ENCODE data around the gene NUPR2.
A peak's percentile ranks its signal among the peaks of the same experiment; 100 is the strongest.
"Not testable (repeated sequence)": the region's sequence is repeated elsewhere in the genome, so short reads cannot be mapped to it uniquely, and the experiment has no call there.

NUPR2 gene

GRCh38 chr7:56104138-56104537, 12.1 kb downstream of the NUPR2 start:
- Mint-ChIP-seq H3K4me1 (peaks cover 27% of the 10 kb centered on the region), H3K4me3 (peak overlapping the region; percentile 14), H3K36me3 (ENCODE audit: insufficient read depth) (peaks cover 56% of the 10 kb centered on the region)
- H3K27ac Mint-ChIP-seq (ENCODE audit: low read depth); H3K9me3 Mint-ChIP-seq; H3K27me3 Mint-ChIP-seq; DNase-seq (ENCODE audit: low spot score in 2 of 2); ATAC-seq (replicated peaks; ENCODE audit: extremely low read depth, poor library complexity, severe bottlenecking): not testable (repeated sequence)

- H3K36me3 Mint-ChIP-seq (ENCODE audit: insufficient read depth), result peaks cover 50% of the 10 kb centered on the region
- peaks cover 5% of the 10 kb centered on the region for H3K4me1 Mint-ChIP-seq
- no peaks in the 10 kb centered on the region for H3K9me3 Mint-ChIP-seq
- H3K27ac Mint-ChIP-seq (ENCODE audit: low read depth), result no peak overlapping the region
- H3K4me3 Mint-ChIP-seq, result no peak overlapping the region
- no peak for DNase-seq (ENCODE audit: low spot score in 2 of 2)
- H3K27me3 Mint-ChIP-seq, result no peaks in the 10 kb centered on the region
- no peak for ATAC-seq (replicated peaks; ENCODE audit: extremely low read depth, poor library complexity, severe bottlenecking)
These were observed 16.6 kb downstream of the NUPR2 start for GRCh38 chr7:56099653-56100052.

GRCh38 chr7:56098187-56099008, 17.8 kb downstream of the NUPR2 start:
- peaks cover 45% of the 10 kb centered on the region for H3K36me3 Mint-ChIP-seq (ENCODE audit: insufficient read depth)
- H3K4me3 Mint-ChIP-seq; H3K27ac Mint-ChIP-seq (ENCODE audit: low read depth); ATAC-seq (replicated peaks; ENCODE audit: extremely low read depth, poor library complexity, severe bottlenecking); H3K4me1 Mint-ChIP-seq; H3K27me3 Mint-ChIP-seq; DNase-seq (ENCODE audit: low spot score in 2 of 2); H3K9me3 Mint-ChIP-seq: not testable (repeated sequence)

GRCh38 chr7:56097700-56098099, 18.5 kb downstream of the NUPR2 start:
- H3K36me3 Mint-ChIP-seq (ENCODE audit: insufficient read depth), result peaks cover 42% of the 10 kb centered on the region
- H3K27ac Mint-ChIP-seq (ENCODE audit: low read depth), result no peak overlapping the region
- DNase-seq (ENCODE audit: low spot score in 2 of 2) (no peak), ATAC-seq (replicated peaks; ENCODE audit: extremely low read depth, poor library complexity, severe bottlenecking) (no peak)
- H3K4me3 Mint-ChIP-seq, result no peak overlapping the region
- no peaks in the 10 kb centered on the region for H3K27me3 Mint-ChIP-seq
- no peaks in the 10 kb centered on the region for H3K9me3 Mint-ChIP-seq
- no peaks in the 10 kb centered on the region for H3K4me1 Mint-ChIP-seq

- DNase-seq (ENCODE audit: low spot score in 2 of 2), result no peak
- H3K27ac Mint-ChIP-seq (ENCODE audit: low read depth), result no peak within 1 kb of the TSS
These were observed 23.3 kb downstream of the NUPR2 start, which contains the start of gene PHKG1 for GRCh38 chr7:56092789-56093531. Gene PHKG1, minus strand, starts transcription at chr7:56092952. Its CDS starts 4,011 bp downstream, at chr7:56088941.

GRCh38 chr7:56092388-56092787, 23.8 kb downstream of the NUPR2 start:
- H3K36me3 Mint-ChIP-seq (ENCODE audit: insufficient read depth), result peaks cover 16% of the 10 kb centered on the region
- H3K9me3 Mint-ChIP-seq; H3K4me3 Mint-ChIP-seq; H3K4me1 Mint-ChIP-seq; DNase-seq (ENCODE audit: low spot score in 2 of 2); H3K27ac Mint-ChIP-seq (ENCODE audit: low read depth); ATAC-seq (replicated peaks; ENCODE audit: extremely low read depth, poor library complexity, severe bottlenecking); H3K27me3 Mint-ChIP-seq: not testable (repeated sequence)

More at GRCh38 chr7:56092789-56093531, 23.3 kb downstream of the NUPR2 start, which contains the start of gene PHKG1:
- H3K4me1 Mint-ChIP-seq, result no peaks in the 10 kb centered on the region
- no peak within 1 kb of the TSS for H3K4me3 Mint-ChIP-seq
- H3K36me3 Mint-ChIP-seq (ENCODE audit: insufficient read depth), result peaks cover 18% of the 10 kb centered on the region
- no peaks in the 10 kb centered on the region for H3K9me3 Mint-ChIP-seq
- ATAC-seq (replicated peaks; ENCODE audit: extremely low read depth, poor library complexity, severe bottlenecking), result no peak
- H3K27me3 Mint-ChIP-seq, result no peaks in the 10 kb centered on the region

GRCh38 chr7:56091591-56091990, 24.6 kb downstream of the NUPR2 start:
- DNase-seq (ENCODE audit: low spot score in 2 of 2) (no peak), ATAC-seq (replicated peaks; ENCODE audit: extremely low read depth, poor library complexity, severe bottlenecking) (no peak)
- H3K4me1 Mint-ChIP-seq, result no peaks in the 10 kb centered on the region
- H3K4me3 Mint-ChIP-seq, result no peak overlapping the region
- H3K27ac Mint-ChIP-seq (ENCODE audit: low read depth), result no peak overlapping the region
- H3K27me3 Mint-ChIP-seq, result no peaks in the 10 kb centered on the region
- no peaks in the 10 kb centered on the region for H3K9me3 Mint-ChIP-seq
- peaks cover 14% of the 10 kb centered on the region for H3K36me3 Mint-ChIP-seq (ENCODE audit: insufficient read depth)

- DNase-seq (ENCODE audit: low spot score in 2 of 2), result no peak
- Mint-ChIP-seq H3K4me1 (no peaks in the 10 kb centered on the region), H3K36me3 (ENCODE audit: insufficient read depth) (peaks cover 10% of the 10 kb centered on the region), H3K9me3 (no peaks in the 10 kb centered on the region), H3K27ac (ENCODE audit: low read depth) (no peak overlapping the region), H3K27me3 (no peaks in the 10 kb centered on the region), H3K4me3 (no peak overlapping the region)
- ATAC-seq (replicated peaks; ENCODE audit: extremely low read depth, poor library complexity, severe bottlenecking), result no peak
These were observed 28.8 kb downstream of the NUPR2 start for GRCh38 chr7:56087445-56087844.

GRCh38 chr7:56086761-56087160, 29.5 kb downstream of the NUPR2 start:
- no peaks in the 10 kb centered on the region for H3K27me3 Mint-ChIP-seq
- H3K4me3 Mint-ChIP-seq, result no peak overlapping the region
- H3K36me3 Mint-ChIP-seq (ENCODE audit: insufficient read depth), result peaks cover 10% of the 10 kb centered on the region
- no peaks in the 10 kb centered on the region for H3K9me3 Mint-ChIP-seq
- H3K4me1 Mint-ChIP-seq, result no peaks in the 10 kb centered on the region
- DNase-seq (ENCODE audit: low spot score in 2 of 2), result no peak
- no peak for ATAC-seq (replicated peaks; ENCODE audit: extremely low read depth, poor library complexity, severe bottlenecking)
- no peak overlapping the region for H3K27ac Mint-ChIP-seq (ENCODE audit: low read depth)

- Mint-ChIP-seq H3K4me3 (no peak overlapping the region), H3K36me3 (ENCODE audit: insufficient read depth) (peaks cover 7% of the 10 kb centered on the region), H3K9me3 (no peaks in the 10 kb centered on the region), H3K27me3 (no peaks in the 10 kb centered on the region), H3K4me1 (no peaks in the 10 kb centered on the region), H3K27ac (ENCODE audit: low read depth) (no peak overlapping the region)
- DNase-seq (ENCODE audit: low spot score in 2 of 2) (no peak), ATAC-seq (replicated peaks; ENCODE audit: extremely low read depth, poor library complexity, severe bottlenecking) (no peak)
These were observed 32.9 kb downstream of the NUPR2 start for GRCh38 chr7:56083150-56083785.

GRCh38 chr7:56081626-56082340, 34.4 kb downstream of the NUPR2 start:
- no peak for DNase-seq (ENCODE audit: low spot score in 2 of 2)
- Mint-ChIP-seq H3K27me3 (no peaks in the 10 kb centered on the region), H3K4me1 (no peaks in the 10 kb centered on the region), H3K9me3 (no peaks in the 10 kb centered on the region), H3K27ac (ENCODE audit: low read depth) (no peak overlapping the region), H3K36me3 (ENCODE audit: insufficient read depth) (peaks cover 9% of the 10 kb centered on the region), H3K4me3 (no peak overlapping the region)
- ATAC-seq (replicated peaks; ENCODE audit: extremely low read depth, poor library complexity, severe bottlenecking), result no peak

- not testable (repeated sequence) for H3K27me3 Mint-ChIP-seq; H3K36me3 Mint-ChIP-seq (ENCODE audit: insufficient read depth); ATAC-seq (replicated peaks; ENCODE audit: extremely low read depth, poor library complexity, severe bottlenecking); H3K27ac Mint-ChIP-seq (ENCODE audit: low read depth); H3K4me1 Mint-ChIP-seq; H3K9me3 Mint-ChIP-seq; DNase-seq (ENCODE audit: low spot score in 2 of 2); H3K4me3 Mint-ChIP-seq
These were observed 35.3 kb downstream of the NUPR2 start for GRCh38 chr7:56080726-56081435.
